Nephron progenitor cell (in vitro differentiated cells): ENCODE measurements around the gene RPRD1A.

ENCODE experiments used
- DNase-seq: peaks from one replicate; pipeline ENCODE4 v3.0.0; 2021
- H3K27ac Mint-ChIP-seq: 2 replicates; pipeline ENCODE4 v1.8.0; 2021; ENCODE audit warnings: mild to moderate bottlenecking, moderate library complexity, mixed read lengths
- H3K27me3 Mint-ChIP-seq: 2 replicates; pipeline ENCODE4 v1.8.0; 2021; ENCODE audit warnings: mild to moderate bottlenecking, low read depth, mixed read lengths; ENCODE audit not compliant: poor library complexity
- H3K36me3 Mint-ChIP-seq: 2 replicates; pipeline ENCODE4 v1.8.0; 2021; ENCODE audit warnings: low read depth, mixed read lengths
- H3K4me1 Mint-ChIP-seq: 2 replicates; pipeline ENCODE4 v1.8.0; 2021; ENCODE audit warnings: mixed read lengths
- H3K4me3 Mint-ChIP-seq: 2 replicates; pipeline ENCODE4 v1.8.0; 2021; ENCODE audit warnings: mild to moderate bottlenecking, moderate library complexity, mixed read lengths
- H3K9me3 Mint-ChIP-seq: 2 replicates; pipeline ENCODE4 v1.8.0; 2021; ENCODE audit warnings: mild to moderate bottlenecking, moderate library complexity, mixed read lengths
- TF ChIP-seq, protein P1 (sequence below): fragments of 200-600 bp; sonication (generic); IDR thresholded peaks from 2 replicates; pipeline ENCODE4 v1.5.0; 2021; ENCODE audit warnings: antibody characterized with exemption

RPRD1A gene

DNA sequence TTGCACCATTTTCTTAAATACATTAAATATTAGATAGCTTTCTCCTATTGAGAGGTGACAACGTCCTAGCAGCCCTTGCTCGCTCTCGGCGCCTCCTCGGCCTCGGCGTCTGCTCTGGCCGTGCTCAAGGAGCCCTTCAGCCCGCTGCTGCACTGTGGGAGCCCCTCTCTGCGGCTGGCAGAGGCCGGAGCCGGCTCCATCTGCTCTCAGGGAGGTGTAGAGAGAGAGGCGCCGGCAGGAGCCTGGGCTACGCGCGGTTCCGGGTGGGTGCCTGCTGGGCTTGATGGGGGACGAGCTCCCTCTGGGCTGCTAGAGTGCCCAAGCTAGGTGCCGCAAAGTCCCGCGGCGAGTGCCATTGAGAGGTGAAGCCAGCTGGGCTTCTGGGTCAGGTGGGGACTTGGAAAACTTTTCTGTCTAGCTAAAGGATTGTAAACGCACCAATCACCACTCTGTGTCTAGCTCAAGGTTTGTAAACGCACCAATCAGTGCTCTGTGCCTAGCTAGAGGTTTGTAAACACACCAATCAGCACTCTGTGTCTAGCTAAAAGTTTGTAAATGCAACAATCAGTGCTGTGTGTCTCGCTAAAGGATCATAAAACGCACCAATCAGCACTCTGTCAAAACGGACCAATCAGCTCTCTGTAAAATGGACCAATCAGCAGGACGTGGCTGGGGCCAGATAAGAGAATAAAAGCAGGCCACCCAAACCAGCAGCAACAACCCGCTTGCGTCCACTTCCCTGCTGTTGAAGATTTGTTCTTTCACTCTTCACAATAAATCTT is 3.1 kb downstream of the RPRD1A start:
- Mint-ChIP-seq H3K4me1 (peaks cover 29% of the 10 kb centered on the region), H3K27me3 (peaks cover 4% of the 10 kb centered on the region), H3K36me3 (peaks cover 53% of the 10 kb centered on the region), H3K27ac (no peak overlapping the region), H3K9me3 (peaks cover 34% of the 10 kb centered on the region), H3K4me3 (no peak overlapping the region)
- DNase-seq: no peak
- TF ChIP-seq, protein P1, sequence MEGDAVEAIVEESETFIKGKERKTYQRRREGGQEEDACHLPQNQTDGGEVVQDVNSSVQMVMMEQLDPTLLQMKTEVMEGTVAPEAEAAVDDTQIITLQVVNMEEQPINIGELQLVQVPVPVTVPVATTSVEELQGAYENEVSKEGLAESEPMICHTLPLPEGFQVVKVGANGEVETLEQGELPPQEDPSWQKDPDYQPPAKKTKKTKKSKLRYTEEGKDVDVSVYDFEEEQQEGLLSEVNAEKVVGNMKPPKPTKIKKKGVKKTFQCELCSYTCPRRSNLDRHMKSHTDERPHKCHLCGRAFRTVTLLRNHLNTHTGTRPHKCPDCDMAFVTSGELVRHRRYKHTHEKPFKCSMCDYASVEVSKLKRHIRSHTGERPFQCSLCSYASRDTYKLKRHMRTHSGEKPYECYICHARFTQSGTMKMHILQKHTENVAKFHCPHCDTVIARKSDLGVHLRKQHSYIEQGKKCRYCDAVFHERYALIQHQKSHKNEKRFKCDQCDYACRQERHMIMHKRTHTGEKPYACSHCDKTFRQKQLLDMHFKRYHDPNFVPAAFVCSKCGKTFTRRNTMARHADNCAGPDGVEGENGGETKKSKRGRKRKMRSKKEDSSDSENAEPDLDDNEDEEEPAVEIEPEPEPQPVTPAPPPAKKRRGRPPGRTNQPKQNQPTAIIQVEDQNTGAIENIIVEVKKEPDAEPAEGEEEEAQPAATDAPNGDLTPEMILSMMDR: no peak

DNA sequence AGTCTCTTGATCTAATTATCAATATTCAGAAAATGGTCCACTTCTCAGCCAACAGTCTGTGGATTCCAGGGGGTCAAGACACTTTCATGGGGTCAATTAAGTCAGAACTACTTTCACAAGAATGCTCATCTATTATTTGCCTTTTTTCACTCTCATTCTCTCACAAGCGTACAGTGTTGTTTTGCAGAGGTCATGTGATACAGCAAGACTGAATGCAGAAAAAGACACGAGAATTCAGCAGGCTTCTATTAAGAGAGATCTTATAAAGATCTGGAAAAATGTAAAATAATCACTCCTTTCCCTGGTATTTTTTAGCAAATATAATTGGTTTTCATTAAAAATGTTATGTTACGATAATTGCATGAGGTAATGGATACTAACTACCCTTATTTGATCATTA is 8.7 kb downstream of the RPRD1A start:
- Mint-ChIP-seq H3K36me3 (peaks cover 73% of the 10 kb centered on the region), H3K27me3 (no peaks in the 10 kb centered on the region), H3K4me3 (no peak overlapping the region), H3K27ac (peak overlapping the region; percentile 52), H3K9me3 (peaks cover 62% of the 10 kb centered on the region), H3K4me1 (no peaks in the 10 kb centered on the region)
- no peak for DNase-seq
- TF ChIP-seq, protein P1: no peak

DNA sequence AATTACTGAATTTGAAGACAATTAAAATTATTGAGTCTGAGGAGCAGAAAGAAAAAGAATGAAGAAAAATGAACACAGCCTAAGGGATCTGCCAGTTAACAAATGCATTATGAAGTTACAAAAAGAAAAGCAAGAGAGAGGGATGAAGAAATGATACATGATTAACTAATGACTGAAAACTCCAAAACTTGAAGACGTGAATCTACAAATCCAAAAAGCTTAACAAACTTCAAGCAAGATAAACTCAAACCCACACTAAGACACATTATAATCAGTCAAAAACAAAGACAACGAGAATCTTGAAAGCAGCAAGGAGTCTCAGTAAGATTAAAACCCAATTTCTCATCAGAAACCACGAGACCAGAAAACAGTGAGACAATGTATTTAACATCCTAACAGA is 15.6 kb downstream of the RPRD1A start:
- Mint-ChIP-seq H3K9me3 (peaks cover 91% of the 10 kb centered on the region), H3K4me1 (no peaks in the 10 kb centered on the region), H3K27me3 (no peaks in the 10 kb centered on the region), H3K27ac (no peak overlapping the region), H3K4me3 (no peak overlapping the region), H3K36me3 (peaks cover 94% of the 10 kb centered on the region)
- TF ChIP-seq, protein P1: no peak
- no peak for DNase-seq

DNA sequence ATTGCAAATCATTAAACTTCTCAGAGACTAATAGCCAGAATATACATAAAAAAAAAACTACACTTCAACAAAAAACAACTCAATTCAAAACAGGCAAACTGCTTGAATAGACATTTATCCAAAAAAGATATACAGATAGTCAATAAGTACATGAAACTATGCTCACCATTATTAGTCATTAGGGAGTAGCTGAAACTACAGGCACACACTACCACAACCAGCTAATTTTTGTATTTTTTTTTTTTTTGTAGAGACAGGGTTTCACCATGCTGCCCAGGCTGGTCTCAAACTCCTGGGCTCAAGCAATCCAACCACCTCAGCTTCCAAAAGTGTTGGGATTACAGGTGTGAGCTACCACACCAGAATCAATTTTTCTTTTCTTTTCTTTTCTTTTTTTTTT is 16.9 kb downstream of the RPRD1A start:
- TF ChIP-seq, protein P1: no peak
- no peaks in the 10 kb centered on the region for H3K27me3 Mint-ChIP-seq
- H3K36me3 Mint-ChIP-seq: peaks cover 99% of the 10 kb centered on the region
- DNase-seq: no peak
- H3K4me3 Mint-ChIP-seq: no peak overlapping the region
- H3K27ac Mint-ChIP-seq: no peak overlapping the region
- no peaks in the 10 kb centered on the region for H3K4me1 Mint-ChIP-seq
- H3K9me3 Mint-ChIP-seq: peaks cover 98% of the 10 kb centered on the region

DNA sequence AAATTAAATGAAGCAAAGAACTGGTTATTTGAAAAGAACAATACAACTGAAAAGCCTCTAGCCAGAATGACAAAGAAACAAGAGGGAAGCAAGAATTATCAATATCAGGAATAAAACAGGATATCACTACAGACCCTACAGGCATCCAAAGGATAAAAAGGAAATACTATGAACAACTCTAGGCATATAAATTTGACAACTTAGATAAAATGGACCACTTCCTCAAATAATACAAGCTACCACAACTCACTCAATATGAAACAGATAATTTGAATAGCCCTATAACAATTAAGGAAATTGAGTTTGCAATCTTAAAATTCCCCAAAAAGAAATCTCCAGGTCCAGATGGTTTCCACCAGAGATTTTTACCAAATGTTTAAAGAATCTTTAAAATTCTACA is 19.8 kb downstream of the RPRD1A start:
- TF ChIP-seq, protein P1: no peak
- no peaks in the 10 kb centered on the region for H3K4me1 Mint-ChIP-seq
- H3K9me3 Mint-ChIP-seq: peaks cover 85% of the 10 kb centered on the region
- DNase-seq: no peak
- no peak overlapping the region for H3K4me3 Mint-ChIP-seq
- no peak overlapping the region for H3K27ac Mint-ChIP-seq
- no peaks in the 10 kb centered on the region for H3K27me3 Mint-ChIP-seq
- H3K36me3 Mint-ChIP-seq: peaks cover 86% of the 10 kb centered on the region

DNA sequence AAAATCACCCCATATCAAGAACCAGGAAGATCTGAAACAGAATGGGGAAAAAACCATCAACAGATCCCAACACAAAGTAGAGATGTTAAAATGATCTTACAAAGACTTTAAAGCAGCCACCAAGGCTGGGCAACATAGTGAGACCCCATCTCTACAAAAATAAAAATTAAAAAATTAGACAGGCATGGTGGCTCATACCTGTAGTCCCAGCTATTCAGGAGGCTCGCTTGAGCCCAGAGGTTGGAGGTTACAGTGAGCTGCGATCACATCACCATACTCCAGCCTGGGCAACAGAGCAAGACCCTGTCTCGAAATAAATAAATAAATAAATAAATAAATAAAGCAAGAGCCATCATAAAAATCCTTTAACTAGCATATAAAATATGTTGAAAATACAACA is 20.5 kb downstream of the RPRD1A start:
- Mint-ChIP-seq H3K36me3 (peaks cover 86% of the 10 kb centered on the region), H3K4me3 (no peak overlapping the region), H3K4me1 (no peaks in the 10 kb centered on the region), H3K27me3 (no peaks in the 10 kb centered on the region), H3K27ac (no peak overlapping the region), H3K9me3 (peaks cover 85% of the 10 kb centered on the region)
- TF ChIP-seq, protein P1: no peak
- no peak for DNase-seq
